Measurements from ENCODE around the gene NLRP13.

DNA sequence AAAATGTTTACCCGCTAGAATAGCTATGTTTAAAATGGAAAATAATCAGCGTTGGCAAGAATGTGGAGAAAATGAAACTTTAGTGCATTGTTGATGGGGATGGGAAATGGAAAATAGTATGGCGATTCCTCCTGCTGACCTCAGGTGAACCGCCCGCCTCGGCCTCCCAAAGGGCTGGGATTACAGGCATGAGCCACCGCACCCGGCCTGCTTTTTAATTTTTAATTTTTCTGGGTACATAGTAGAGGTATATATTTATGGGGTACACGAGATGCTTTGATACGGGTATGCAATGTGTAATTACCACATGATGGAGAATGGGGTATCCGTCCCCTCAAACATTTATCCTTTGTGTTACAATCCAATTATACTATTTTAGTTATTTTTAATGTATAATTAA is 8.2 kb upstream of the NLRP13 start:
- TF ChIP-seq, protein P1, sequence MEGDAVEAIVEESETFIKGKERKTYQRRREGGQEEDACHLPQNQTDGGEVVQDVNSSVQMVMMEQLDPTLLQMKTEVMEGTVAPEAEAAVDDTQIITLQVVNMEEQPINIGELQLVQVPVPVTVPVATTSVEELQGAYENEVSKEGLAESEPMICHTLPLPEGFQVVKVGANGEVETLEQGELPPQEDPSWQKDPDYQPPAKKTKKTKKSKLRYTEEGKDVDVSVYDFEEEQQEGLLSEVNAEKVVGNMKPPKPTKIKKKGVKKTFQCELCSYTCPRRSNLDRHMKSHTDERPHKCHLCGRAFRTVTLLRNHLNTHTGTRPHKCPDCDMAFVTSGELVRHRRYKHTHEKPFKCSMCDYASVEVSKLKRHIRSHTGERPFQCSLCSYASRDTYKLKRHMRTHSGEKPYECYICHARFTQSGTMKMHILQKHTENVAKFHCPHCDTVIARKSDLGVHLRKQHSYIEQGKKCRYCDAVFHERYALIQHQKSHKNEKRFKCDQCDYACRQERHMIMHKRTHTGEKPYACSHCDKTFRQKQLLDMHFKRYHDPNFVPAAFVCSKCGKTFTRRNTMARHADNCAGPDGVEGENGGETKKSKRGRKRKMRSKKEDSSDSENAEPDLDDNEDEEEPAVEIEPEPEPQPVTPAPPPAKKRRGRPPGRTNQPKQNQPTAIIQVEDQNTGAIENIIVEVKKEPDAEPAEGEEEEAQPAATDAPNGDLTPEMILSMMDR (IDR thresholded peaks at IDR 0.05), result no peak
- TF ChIP-seq POLR2A (IDR thresholded peaks at IDR 0.05), result no peak

Data from adrenal gland (tissue), 5 donors.